Endothelial cell of umbilical vein (primary cell): Measurements from ENCODE around the gene HINFP. TPM values are rescaled to one million over a fixed set of nuclear protein-coding genes. Genes with fewer than 3 reads are reported as not detected.
"Not testable (repeated sequence)": the region's sequence is repeated elsewhere in the genome, so short reads cannot be mapped to it uniquely, and the experiment has no call there.

Experiments
- BruUV-seq: library from RNA; stranded (reverse); fragments of 400-500 nt; replicated peaks from 2 replicates; lab custom pipeline; 2021; lab: Mats Ljungman, UMichigan
- CTCF ChIA-PET: fragments of 300-600, 350-600 bp; sonication (Branson Sonifier 250); formaldehyde crosslinking; loops from one replicate; lab custom pipeline; 2021; ENCODE audit warnings: antibody characterized with exemption, inconsistent platforms; lab: Charles Lee
- POLR2A ChIA-PET: fragments of 300-600, 350-600 bp; sonication (Branson Sonifier 250); formaldehyde crosslinking; loops from one replicate; lab custom pipeline; 2021; ENCODE audit warnings: antibody characterized with exemption, inconsistent platforms; lab: Charles Lee
- DNase-seq: peaks from one replicate; pipeline ENCODE4 v3.0.0-alpha.2; 2011; ENCODE audit warnings: low read depth, low spot score
- FAIRE-seq: peaks from 2 replicates; lab custom pipeline; 2011; peaks lifted over from hg19 to GRCh38; lab: Jason Lieb, UNC
- H2AFZ ChIP-seq: 2 replicates; pipeline ENCODE4 v1.6.0; 2012; ENCODE audit warnings: low read depth, low read length, control low read depth, inconsistent platforms
- H3K27ac ChIP-seq: 2 replicates; pipeline ENCODE4 v1.5.1; 2011; ENCODE audit warnings: low read depth, mild to moderate bottlenecking, control low read depth, low read length, moderate library complexity; ENCODE audit not compliant: insufficient read depth
- H3K27me3 ChIP-seq, 2 experiments: 2 replicates each; pipeline versions ENCODE4 v1.6.0 to v1.6.1; 2011; ENCODE audit warnings: low read length in 2 of 2, mixed read lengths in 1 of 2; ENCODE audit not compliant: control insufficient read depth in 2 of 2, insufficient read depth in 2 of 2
- H3K36me3 ChIP-seq, 2 experiments: 2 replicates in 1 of 2; 3 replicates in 1 of 2; pipeline ENCODE4 v1.5.1; 2011; ENCODE audit warnings: low read length in 2 of 2, mild to moderate bottlenecking in 1 of 2, moderate library complexity in 1 of 2; ENCODE audit not compliant: control insufficient read depth in 2 of 2, insufficient read depth in 2 of 2; ENCODE audit errors: extremely low read depth in 1 of 2
- H3K4me1 ChIP-seq: 3 replicates; pipeline ENCODE4 v1.5.1; 2011; ENCODE audit warnings: mild to moderate bottlenecking, low read length; ENCODE audit not compliant: control insufficient read depth, insufficient read depth; ENCODE audit errors: extremely low read depth
- H3K4me2 ChIP-seq: 2 replicates; pipeline ENCODE4 v1.6.1; 2011; ENCODE audit warnings: low read length, control low read depth, mixed read lengths; ENCODE audit not compliant: insufficient read depth
- H3K4me3 ChIP-seq, 3 experiments: fragments of 200-600 bp in 1 of 3; sonication (generic), shearing (Covaris generic) in 1 of 3; replicated peaks in 1 of 3; 2 replicates each; pipeline ENCODE4 v1.5.1; 2011 to 2016; ENCODE audit warnings: control low read depth in 3 of 3, low read length in 3 of 3, mild to moderate bottlenecking in 2 of 3, inconsistent platforms in 1 of 3, low read depth in 1 of 3, moderate library complexity in 1 of 3; ENCODE audit not compliant: insufficient read depth in 1 of 3
- H3K79me2 ChIP-seq: 2 replicates; pipeline ENCODE4 v1.6.0; 2012; ENCODE audit warnings: low read length, inconsistent platforms; ENCODE audit not compliant: control insufficient read depth, insufficient read depth
- H3K9ac ChIP-seq: replicated peaks from 2 replicates; pipeline ENCODE3; 2011; ENCODE audit warnings: low read length, control low read depth; ENCODE audit not compliant: insufficient read depth; ENCODE audit errors: extremely low read depth
- H3K9me1 ChIP-seq: replicated peaks from 3 replicates; pipeline ENCODE4 v1.6.0; 2011; ENCODE audit warnings: mild to moderate bottlenecking, low read length; ENCODE audit not compliant: control insufficient read depth, insufficient read depth; ENCODE audit errors: extremely low read depth
- H3K9me3 ChIP-seq: replicated peaks from 2 replicates; pipeline ENCODE4 v1.5.1; 2012; ENCODE audit warnings: low read length, inconsistent platforms; ENCODE audit not compliant: control insufficient read depth, insufficient read depth
- H4K20me1 ChIP-seq: replicated peaks from 2 replicates; pipeline ENCODE3; 2011; ENCODE audit warnings: mild to moderate bottlenecking, low read length; ENCODE audit not compliant: control insufficient read depth, insufficient read depth; ENCODE audit errors: extremely low read depth
- FOS ChIP-seq: IDR thresholded peaks from 2 replicates; pipeline ENCODE4 v1.6.1; 2011; ENCODE audit warnings: mild to moderate bottlenecking, low read length, moderate library complexity, borderline replicate concordance; ENCODE audit not compliant: insufficient read depth
- GATA2 ChIP-seq: IDR thresholded peaks from 2 replicates; pipeline ENCODE4 v1.7.0; 2011; ENCODE audit warnings: low read depth, mild to moderate bottlenecking, moderate library complexity, mixed read lengths, low read length; ENCODE audit not compliant: insufficient read length, insufficient read depth
- JUN ChIP-seq: IDR thresholded peaks from 2 replicates; pipeline ENCODE4 v1.6.1; 2011; ENCODE audit warnings: borderline replicate concordance, low read depth; ENCODE audit not compliant: insufficient read length, insufficient read depth
- MAX ChIP-seq: IDR thresholded peaks from 2 replicates; pipeline ENCODE4 v1.6.1; 2011; ENCODE audit not compliant: insufficient read depth, insufficient read length
- MYC ChIP-seq: IDR thresholded peaks from one replicate; pipeline ENCODE4 v1.6.1; 2011; ENCODE audit warnings: mild to moderate bottlenecking, low read depth, low read length
- POLR2AphosphoS5 ChIP-seq: IDR thresholded peaks from 2 replicates; pipeline ENCODE4 v1.6.1; 2012; ENCODE audit warnings: low read depth, mild to moderate bottlenecking, control low read depth, low read length, moderate library complexity; ENCODE audit not compliant: insufficient read depth
- dilution Hi-C: fragments of 300-500 bp; cut with MboI; formaldehyde crosslinking; loops from one replicate; pipeline ENCODE4 v1.15.0; 2019; ENCODE audit warnings: low sequenced_read_pairs; ENCODE audit not compliant: extremely low pct_ligation_motif_present
- intact Hi-C: fragments of 100-400 bp; cut with micrococcal nuclease; formaldehyde crosslinking; loops from one replicate; pipeline ENCODE4 v1.10.0; 2022
- polyA plus RNA-seq, 4 experiments: library from polyadenylated mRNA; depleted of rRNA in 3 of 4; stranded (reverse) in 3 of 4; unstranded in 1 of 4; fragments of >200 nt; gene quantifications; 2 replicates each; pipeline versions ENCODE4 v1.2.1 to v1.2.3, GENCODE V29; 2011 to 2012; ENCODE audit warnings: missing spikeins in 1 of 4
- total RNA-seq: library from RNA; stranded (reverse); gene quantifications from 2 replicates; pipeline ENCODE4 v1.2.3, GENCODE V29; 2021

Gene HINFP
- total and polyA plus RNA-seq, 2 donors (not counting 3 experiments of a cell fraction or from before 2014, with no cell fraction given), result 30.8 to 33.4 TPM

GRCh38 chr11:119101759-119102423, 19.5 kb upstream of the HINFP start, which contains the start of gene DPAGT1:
Gene DPAGT1 (minus strand): TSS chr11:119101853. CDS start chr11:119101655, 198 bp downstream.
- DNase-seq (peak; percentile 96), FAIRE-seq (peak; percentile 94)
- H3K27ac ChIP-seq, result peak within 1 kb of the TSS; percentile 94
- TF ChIP-seq GATA2 (no peak), FOS (no peak), JUN (no peak), POLR2AphosphoS5 (no peak), MYC (peak; percentile 100), MAX (peak; percentile 97)
- CTCF ChIA-PET, result interaction anchor here (0.6 to 2.1 kb wide), 22 partner anchors 10 to 311 kb away, joined by 3 to 27 read pairs (median 6); partner anchors contain the start of genes CBL, HINFP and VPS11
- H3K9me1 ChIP-seq, result no peaks in the 10 kb centered on the region
- peak within 1 kb of the TSS; percentile 89 for H3K9ac ChIP-seq
- peak within 1 kb of the TSS; percentile 65 for H2AFZ ChIP-seq
- H3K27me3 ChIP-seq, result no peaks in the 10 kb centered on the region
- no TSS peak for BruUV-seq
- no peaks in the 10 kb centered on the region for H4K20me1 ChIP-seq
- H3K9me3 ChIP-seq, result no peaks in the 10 kb centered on the region
- POLR2A ChIA-PET, result interaction anchor here (0.8 to 1.4 kb wide), 5 partner anchors 11 to 215 kb away, joined by 3 to 7 read pairs (median 3); partner anchors contain the start of genes HINFP, MCAM and VPS11
- H3K4me1 ChIP-seq, result peaks cover 21% of the 10 kb centered on the region
- peaks cover 15% of the 10 kb centered on the region for H3K79me2 ChIP-seq
- dilution Hi-C loops, result no loop called here
- peak within 1 kb of the TSS; percentile 81 to 97 (median 86) for H3K4me3 ChIP-seq
- peak within 1 kb of the TSS; percentile 91 for H3K4me2 ChIP-seq
- intact Hi-C loops, result loop anchor here (1.0 to 2.0 kb wide), 5 partner anchors 19 to 219 kb away; partner anchors contain the start of genes HINFP and VPS11
- H3K36me3 ChIP-seq, result peaks cover 7 to 14% of the 10 kb centered on the region in 2 experiments

- DNase-seq, POLR2A ChIA-PET, H3K9me3 ChIP-seq, FAIRE-seq, BruUV-seq, H3K4me3 ChIP-seq, H3K36me3 ChIP-seq, H3K9me1 ChIP-seq, H3K27me3 ChIP-seq, H4K20me1 ChIP-seq, H3K9ac ChIP-seq, intact Hi-C loops, dilution Hi-C loops: not testable (repeated sequence)
- peaks cover 25% of the 10 kb centered on the region for H3K4me1 ChIP-seq
- H3K27ac ChIP-seq, result peak overlapping the region; percentile 94
- H2AFZ ChIP-seq, result peak overlapping the region; percentile 0
- CTCF ChIA-PET, result interaction anchor here (0.6 to 2.1 kb wide), 19 partner anchors 11 to 1684 kb away, joined by 3 to 27 read pairs (median 6); partner anchors contain the start of genes CBL, HINFP and VPS11
- peaks cover 15% of the 10 kb centered on the region for H3K79me2 ChIP-seq
- peak overlapping the region; percentile 46 for H3K4me2 ChIP-seq
Observed at GRCh38 chr11:119103161-119103664, 18.2 kb upstream of the HINFP start.
